HG03196 (cell line): ENCODE results near the gene NCR1.
"Not testable (repeated sequence)": the region's sequence is repeated elsewhere in the genome, so short reads cannot be mapped to it uniquely, and the experiment has no call there.

Experiments used
- ATAC-seq: cut with Tn5 transposase; IDR thresholded peaks from one replicate; pipeline ENCODE4 v1.9.1; 2021; ENCODE audit not compliant: unreplicated experiment

The NCR1 gene

GRCh38 chr19:54905803-54906511 is at the start of gene NCR1:
NCR1 (plus strand) TSS chr19:54906148; CDS start chr19:54906188, 40 bp downstream.
- no peak for ATAC-seq

GRCh38 chr19:54858476-54858875 is 47.5 kb upstream of the NCR1 start:
- ATAC-seq, result not testable (repeated sequence)

GRCh38 chr19:54859421-54859820 is 46.5 kb upstream of the NCR1 start:
- ATAC-seq, result not testable (repeated sequence)

GRCh38 chr19:54863459-54863858 is 42.5 kb upstream of the NCR1 start:
- not testable (repeated sequence) for ATAC-seq

GRCh38 chr19:54871696-54872095 is 34.3 kb upstream of the NCR1 start:
- no peak for ATAC-seq

- no peak for ATAC-seq
Observed at GRCh38 chr19:54873990-54874389, 32.0 kb upstream of the NCR1 start, which contains the start of gene FCAR. FCAR (plus strand) TSS chr19:54874235; CDS start chr19:54874290, 55 bp downstream.

- no peak for ATAC-seq
Observed at GRCh38 chr19:54875506-54875905, 30.4 kb upstream of the NCR1 start.

GRCh38 chr19:54877471-54877870 is 28.5 kb upstream of the NCR1 start:
- no peak for ATAC-seq

GRCh38 chr19:54881884-54882283 is 24.1 kb upstream of the NCR1 start:
- ATAC-seq, result no peak

GRCh38 chr19:54882758-54883157 is 23.2 kb upstream of the NCR1 start:
- no peak for ATAC-seq

- no peak for ATAC-seq
Observed at GRCh38 chr19:54883228-54883627, 22.7 kb upstream of the NCR1 start.

- ATAC-seq, result no peak
Observed at GRCh38 chr19:54888239-54888638, 17.7 kb upstream of the NCR1 start.

- no peak for ATAC-seq
Observed at GRCh38 chr19:54889566-54889965, 16.4 kb upstream of the NCR1 start.

GRCh38 chr19:54893406-54893805 is 12.5 kb upstream of the NCR1 start:
- ATAC-seq, result no peak

GRCh38 chr19:54894106-54894505 is 11.8 kb upstream of the NCR1 start:
- not testable (repeated sequence) for ATAC-seq

- ATAC-seq, result no peak
Observed at GRCh38 chr19:54896036-54896435, 9.9 kb upstream of the NCR1 start.

GRCh38 chr19:54898685-54899084 is 7.3 kb upstream of the NCR1 start:
- not testable (repeated sequence) for ATAC-seq

GRCh38 chr19:54899646-54900045 is 6.3 kb upstream of the NCR1 start:
- not testable (repeated sequence) for ATAC-seq

GRCh38 chr19:54901153-54901552 is 4.8 kb upstream of the NCR1 start:
- not testable (repeated sequence) for ATAC-seq

GRCh38 chr19:54902061-54902460 is 3.9 kb upstream of the NCR1 start:
- no peak for ATAC-seq

GRCh38 chr19:54903303-54903702 is 2.6 kb upstream of the NCR1 start:
- no peak for ATAC-seq

- not testable (repeated sequence) for ATAC-seq
Observed at GRCh38 chr19:54904261-54904660, 1.7 kb upstream of the NCR1 start.

GRCh38 chr19:54905421-54905802 is 536 bp upstream of the NCR1 start:
- no peak for ATAC-seq
